Measurements from ENCODE around the gene DPEP2NB.

DPEP2NB gene

GRCh38 chr16:67964477-67965131 lies 51.1 kb downstream of the DPEP2NB start:
- in situ Hi-C loops (cut with MboI; ENCODE audit: low sequenced_read_pairs), result no loop called here

DNA sequence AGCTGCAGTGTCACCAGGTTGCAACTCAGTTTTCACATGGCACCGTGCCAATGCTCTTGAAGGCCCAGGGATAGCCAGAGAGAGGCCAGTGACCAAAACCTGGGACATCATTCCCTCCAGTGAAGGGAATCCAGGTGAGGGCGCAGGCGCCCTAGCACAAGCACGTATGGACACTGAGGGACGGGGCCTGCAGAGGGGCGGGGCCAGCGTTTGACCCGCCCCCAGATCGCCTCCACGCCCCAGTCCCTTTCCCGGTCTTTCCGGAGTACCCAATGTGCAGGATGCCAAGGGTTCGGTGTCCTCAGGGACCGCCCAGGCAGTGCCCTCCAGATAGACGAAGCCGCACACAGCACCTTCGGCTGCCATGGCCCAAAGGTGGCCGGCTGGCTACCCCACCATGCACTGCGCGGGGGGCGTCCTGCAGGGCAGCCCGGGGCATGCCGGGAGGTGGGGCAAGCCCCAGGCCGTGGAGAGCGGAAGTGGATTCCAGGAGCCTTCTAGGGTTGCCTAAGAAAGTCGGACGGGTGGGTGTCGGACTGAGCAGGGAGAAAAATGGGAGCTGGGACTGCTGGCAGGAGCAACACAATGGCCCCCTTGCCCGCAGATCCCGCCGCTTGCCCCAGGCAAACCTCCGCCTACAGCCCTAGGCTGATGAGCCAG lies 51.9 kb downstream of the DPEP2NB start:
- in situ Hi-C loops (cut with MboI; ENCODE audit: low sequenced_read_pairs), result no loop called here
